Ramos (cell line): Measurements from ENCODE around the gene NCEH1.
"Not testable (repeated sequence)": the region's sequence is repeated elsewhere in the genome, so short reads cannot be mapped to it uniquely, and the experiment has no call there.

Experiments used
- in situ Hi-C: fragments of 300-500 bp; cut with MboI; formaldehyde crosslinking; loops from one replicate; pipeline ENCODE4 v1.14.3; 2022; ENCODE audit warnings: low sequenced_read_pairs; ENCODE audit not compliant: unreplicated experiment

NCEH1 gene

GRCh38 chr3:172708921-172709773 is 1.7 kb downstream of the NCEH1 start:
- in situ Hi-C loops, result no loop called here

DNA sequence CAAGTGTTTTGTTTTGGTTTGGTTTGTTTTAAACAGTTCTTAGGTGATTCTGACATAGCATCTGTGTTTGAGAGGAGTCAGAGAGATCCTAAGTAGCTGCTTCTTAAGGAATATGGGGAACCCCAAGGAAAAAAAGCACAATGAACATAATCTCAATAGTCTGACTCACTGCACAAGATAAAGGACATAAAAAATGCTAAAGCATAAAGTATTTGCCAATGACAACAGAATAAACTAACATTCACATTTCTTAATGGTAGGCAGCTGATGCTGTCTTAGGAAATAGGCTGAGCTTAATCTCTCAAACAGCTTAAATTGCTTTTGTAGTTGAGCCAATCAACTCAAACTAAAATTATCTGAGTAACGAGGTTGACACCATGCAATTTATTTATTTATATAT is 2.9 kb downstream of the NCEH1 start:
- in situ Hi-C loops, result no loop called here

- in situ Hi-C loops, result no loop called here
Measured at GRCh38 chr3:172707030-172707429, 3.8 kb downstream of the NCEH1 start.

- in situ Hi-C loops, result no loop called here
Measured at GRCh38 chr3:172705170-172705569, 5.7 kb downstream of the NCEH1 start.

GRCh38 chr3:172704001-172704400 is 6.9 kb downstream of the NCEH1 start:
- in situ Hi-C loops, result no loop called here

GRCh38 chr3:172702731-172703130 is 8.1 kb downstream of the NCEH1 start:
- in situ Hi-C loops, result not testable (repeated sequence)

- in situ Hi-C loops, result no loop called here
Measured at GRCh38 chr3:172702256-172702655, 8.6 kb downstream of the NCEH1 start.

GRCh38 chr3:172701751-172702150 is 9.1 kb downstream of the NCEH1 start:
- in situ Hi-C loops, result no loop called here

- in situ Hi-C loops, result no loop called here
Measured at GRCh38 chr3:172700936-172701455, 9.9 kb downstream of the NCEH1 start.

DNA sequence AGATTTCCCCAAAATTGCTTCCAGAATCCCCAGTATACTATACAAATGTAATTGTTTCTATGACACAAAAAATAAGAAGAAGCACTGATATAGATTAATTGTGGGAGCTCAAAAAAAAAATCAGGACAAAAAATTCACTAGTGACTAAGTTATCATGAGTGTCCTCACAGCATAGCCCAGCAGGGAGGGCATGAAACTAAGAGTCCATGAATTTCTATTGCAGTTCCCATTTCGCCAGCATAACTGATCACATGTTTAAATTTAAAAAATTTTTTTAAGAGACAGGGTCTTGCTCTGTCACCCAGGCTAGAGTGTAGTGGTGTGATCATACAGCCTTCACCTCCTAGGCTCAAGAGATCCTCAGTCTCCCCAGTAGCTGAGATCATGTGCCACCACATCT is 10.6 kb downstream of the NCEH1 start:
- in situ Hi-C loops, result no loop called here

GRCh38 chr3:172699031-172699430 is 11.8 kb downstream of the NCEH1 start:
- in situ Hi-C loops, result no loop called here

DNA sequence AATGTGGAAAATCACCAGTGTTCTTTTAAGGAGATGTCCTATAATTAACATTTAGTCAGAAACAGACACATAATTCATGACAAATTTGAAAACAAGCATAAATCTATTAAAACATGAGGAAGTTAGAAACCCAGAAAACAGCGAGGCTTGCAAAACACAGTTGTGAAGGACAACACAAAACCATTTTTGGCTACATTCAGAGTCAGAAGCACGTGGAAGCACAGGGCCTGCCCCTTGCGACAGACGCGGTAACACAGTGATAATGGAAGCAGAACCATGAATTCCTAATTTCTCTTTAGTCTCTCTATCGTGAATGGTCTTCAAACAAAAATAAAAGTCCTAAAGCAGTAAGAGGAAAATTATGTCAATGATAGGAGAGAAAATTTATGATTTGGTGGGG is 12.2 kb downstream of the NCEH1 start:
- in situ Hi-C loops, result no loop called here

- in situ Hi-C loops, result no loop called here
Measured at GRCh38 chr3:172697558-172697957, 13.3 kb downstream of the NCEH1 start.

- in situ Hi-C loops, result no loop called here
Measured at GRCh38 chr3:172696357-172696756, 14.5 kb downstream of the NCEH1 start.

DNA sequence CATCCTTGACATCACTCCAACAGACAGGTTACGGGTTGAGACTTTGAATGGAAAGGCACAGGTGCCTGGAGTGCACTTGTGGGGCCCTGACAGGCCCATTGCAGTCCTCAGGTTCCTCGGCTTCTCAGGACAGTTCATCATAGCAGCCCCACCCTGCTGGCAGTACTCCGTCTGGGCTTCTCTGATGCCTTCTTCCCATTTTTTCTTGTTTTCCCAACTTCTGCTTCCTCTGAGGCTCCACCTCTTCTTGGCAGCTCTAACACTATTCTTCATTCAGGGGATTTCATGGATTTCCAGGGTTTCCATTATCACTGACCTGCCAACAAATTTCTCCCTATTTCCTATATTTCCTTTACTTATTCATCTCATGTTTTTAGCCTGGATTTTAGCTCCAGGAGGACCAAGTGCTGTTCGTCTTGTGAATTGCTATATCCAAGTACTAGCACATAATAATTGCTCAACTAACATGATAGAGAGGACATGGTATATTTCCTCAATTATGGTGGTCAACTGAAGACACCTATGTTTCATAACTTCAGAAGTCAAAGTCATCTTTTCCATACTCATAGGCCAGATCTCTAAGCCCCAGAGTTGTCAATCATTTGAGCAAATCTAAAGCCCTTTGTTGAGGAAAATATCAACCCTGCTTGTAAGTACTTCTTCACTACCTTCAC is 16.2 kb downstream of the NCEH1 start:
- in situ Hi-C loops, result no loop called here

- in situ Hi-C loops, result no loop called here
Measured at GRCh38 chr3:172692751-172693338, 18.0 kb downstream of the NCEH1 start.

- in situ Hi-C loops, result no loop called here
Measured at GRCh38 chr3:172690936-172691335, 19.9 kb downstream of the NCEH1 start.

DNA sequence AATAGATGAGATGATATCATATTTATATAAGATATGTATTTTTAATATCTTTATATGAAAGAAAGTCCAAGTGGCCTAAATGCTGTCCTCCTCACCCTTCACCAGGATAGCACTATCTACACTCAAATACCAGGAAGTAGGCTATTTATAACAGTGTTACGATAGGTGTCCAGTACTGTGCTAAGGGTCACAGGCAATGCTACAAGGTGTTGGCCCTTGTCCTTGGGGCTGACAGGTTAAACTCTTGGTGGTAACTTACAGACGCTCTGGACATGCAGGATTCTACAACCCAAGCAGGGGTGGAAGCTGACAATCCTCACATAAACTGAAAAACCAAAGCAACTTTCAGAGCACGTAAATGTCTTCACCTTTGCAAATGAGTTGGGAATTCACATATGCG is 22.3 kb downstream of the NCEH1 start:
- in situ Hi-C loops, result no loop called here

DNA sequence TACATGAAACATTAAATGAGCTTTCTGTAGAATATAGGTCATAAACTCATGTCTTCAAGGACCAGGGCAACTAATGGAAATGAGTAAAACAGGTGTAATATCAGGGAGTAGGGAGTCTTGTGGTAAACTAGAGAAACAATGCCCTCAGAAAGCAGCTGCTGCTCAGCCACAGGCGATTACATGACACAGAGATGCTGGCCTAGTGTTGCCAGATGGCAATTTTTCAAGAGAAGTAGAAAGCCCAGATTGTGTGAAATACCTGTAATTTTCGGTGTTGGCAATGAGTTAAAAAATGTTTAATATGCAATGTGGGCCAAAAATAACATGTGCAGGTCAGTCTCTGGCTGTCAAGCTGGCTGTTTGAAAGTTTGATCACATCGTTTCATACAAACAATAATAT is 23.4 kb downstream of the NCEH1 start:
- in situ Hi-C loops, result no loop called here

- in situ Hi-C loops, result no loop called here
Measured at GRCh38 chr3:172685331-172686214, 25.3 kb downstream of the NCEH1 start.
